ENCODE data around the gene SDR42E2.
"Not testable (repeated sequence)": the region's sequence is repeated elsewhere in the genome, so short reads cannot be mapped to it uniquely, and the experiment has no call there.

Gene SDR42E2

GRCh38 chr16:22192261-22193062 lies 30.2 kb downstream of the SDR42E2 start:
- DNase-seq = peak; percentile 78 to 85

DNA sequence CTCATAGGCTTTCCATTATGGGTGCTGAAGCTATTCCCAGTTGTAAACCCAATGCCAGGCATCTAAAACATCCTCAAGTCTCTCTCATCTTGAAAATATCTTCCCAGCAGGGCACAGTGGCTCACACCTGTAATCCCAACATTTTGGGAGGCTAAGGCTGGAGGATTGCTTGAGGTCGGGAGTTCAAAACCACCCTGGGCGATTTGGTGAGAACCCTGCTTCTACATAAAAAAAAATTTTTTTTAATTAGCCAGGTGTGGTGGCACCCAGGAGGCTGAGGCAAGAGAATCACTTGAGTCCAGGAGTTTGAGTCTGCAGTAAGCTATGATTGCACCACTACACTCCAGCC lies 30.7 kb downstream of the SDR42E2 start:
- DNase-seq = no peak

DNA sequence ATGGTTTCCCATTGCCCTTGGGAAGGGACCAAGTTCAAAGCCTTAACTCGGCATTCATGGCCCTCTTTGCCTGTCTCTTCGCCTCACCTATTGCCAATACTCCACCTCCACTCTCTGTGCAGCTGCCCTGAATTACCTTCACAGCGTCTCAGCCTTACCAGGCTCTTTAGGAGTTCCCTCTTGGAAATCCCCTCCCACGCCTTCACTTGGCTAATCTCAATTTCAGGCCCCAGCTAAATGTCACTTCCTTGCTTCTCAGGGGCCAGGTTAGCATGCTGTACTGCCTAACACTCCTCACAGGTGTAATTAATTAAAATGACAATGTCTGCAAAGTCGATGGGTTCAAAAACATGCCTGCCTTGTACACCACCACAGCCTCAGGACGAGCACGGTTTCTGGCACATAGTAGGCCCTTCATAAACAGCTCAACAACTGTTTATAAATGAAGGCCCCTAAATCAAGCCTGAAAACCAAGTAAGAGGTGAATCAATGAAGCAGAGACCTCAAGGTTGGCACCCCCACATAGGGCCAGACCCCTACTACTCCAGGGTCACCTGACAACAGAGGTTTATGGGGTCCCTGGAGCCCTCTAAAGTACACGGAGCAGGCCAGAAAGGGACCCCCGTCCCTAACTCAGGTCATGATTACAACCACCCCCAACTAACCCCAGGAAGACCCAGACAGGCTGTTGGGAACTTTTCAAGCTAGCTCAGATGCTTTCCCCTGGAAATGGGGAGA lies 32.6 kb downstream of the SDR42E2 start:
- DNase-seq = no peak

DNA sequence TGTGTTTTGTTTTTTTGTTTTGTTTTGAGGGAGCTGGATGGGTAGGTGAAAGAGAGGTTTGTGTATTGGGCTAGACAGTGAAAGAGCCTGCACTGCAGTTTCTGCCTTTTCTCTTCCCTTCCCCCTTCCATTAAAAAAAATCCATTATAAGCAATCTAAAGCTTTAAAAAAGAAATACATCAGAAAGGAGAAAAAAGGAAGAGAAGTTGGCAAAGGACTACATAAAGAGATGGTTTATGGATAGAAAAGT lies 33.1 kb downstream of the SDR42E2 start:
- DNase-seq = no peak

DNA sequence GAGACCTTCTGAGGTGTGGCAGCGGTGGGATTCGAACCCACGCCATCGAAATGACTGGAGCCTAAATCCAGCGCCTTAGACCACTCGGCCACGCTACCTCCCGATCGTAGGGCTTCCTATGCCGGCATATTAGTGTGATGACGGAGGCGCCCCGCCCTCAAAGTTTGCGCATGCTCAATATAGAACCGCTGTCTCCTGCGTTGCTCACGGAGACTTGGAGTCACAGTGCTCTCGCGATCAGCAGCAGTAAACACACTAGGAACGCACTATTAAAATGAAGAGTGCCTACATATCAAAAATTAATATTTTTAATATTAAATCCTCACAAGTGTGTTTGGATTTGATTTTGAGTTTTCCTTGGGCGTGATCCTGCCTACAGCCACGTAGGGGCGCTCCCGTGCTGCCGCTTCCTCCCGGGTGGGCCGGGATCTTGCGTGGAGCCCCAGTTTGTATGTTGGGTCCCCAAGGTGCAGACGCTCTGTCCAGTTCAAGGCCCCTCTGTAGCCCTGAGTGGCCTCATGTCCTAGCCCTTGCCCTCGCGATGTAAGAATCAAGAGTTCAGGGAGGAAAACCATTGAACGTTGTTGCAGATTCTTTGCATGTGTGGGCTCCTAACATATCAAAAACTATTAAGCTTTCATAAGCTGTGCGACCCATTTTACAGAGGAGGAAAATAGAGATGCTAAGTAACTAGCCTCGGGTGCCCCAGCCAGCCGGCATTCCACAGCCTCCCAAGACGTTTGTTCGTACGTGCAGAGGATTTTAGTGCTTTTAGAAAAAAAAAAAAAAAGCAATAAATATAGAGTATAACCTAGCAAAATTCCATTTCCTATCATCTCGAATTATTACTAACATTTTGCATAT lies 33.6 kb downstream of the SDR42E2 start:
- peak; percentile 92 to 93 for DNase-seq

GRCh38 chr16:22196559-22197168 lies 34.4 kb downstream of the SDR42E2 start:
- not testable (repeated sequence) for DNase-seq

DNA sequence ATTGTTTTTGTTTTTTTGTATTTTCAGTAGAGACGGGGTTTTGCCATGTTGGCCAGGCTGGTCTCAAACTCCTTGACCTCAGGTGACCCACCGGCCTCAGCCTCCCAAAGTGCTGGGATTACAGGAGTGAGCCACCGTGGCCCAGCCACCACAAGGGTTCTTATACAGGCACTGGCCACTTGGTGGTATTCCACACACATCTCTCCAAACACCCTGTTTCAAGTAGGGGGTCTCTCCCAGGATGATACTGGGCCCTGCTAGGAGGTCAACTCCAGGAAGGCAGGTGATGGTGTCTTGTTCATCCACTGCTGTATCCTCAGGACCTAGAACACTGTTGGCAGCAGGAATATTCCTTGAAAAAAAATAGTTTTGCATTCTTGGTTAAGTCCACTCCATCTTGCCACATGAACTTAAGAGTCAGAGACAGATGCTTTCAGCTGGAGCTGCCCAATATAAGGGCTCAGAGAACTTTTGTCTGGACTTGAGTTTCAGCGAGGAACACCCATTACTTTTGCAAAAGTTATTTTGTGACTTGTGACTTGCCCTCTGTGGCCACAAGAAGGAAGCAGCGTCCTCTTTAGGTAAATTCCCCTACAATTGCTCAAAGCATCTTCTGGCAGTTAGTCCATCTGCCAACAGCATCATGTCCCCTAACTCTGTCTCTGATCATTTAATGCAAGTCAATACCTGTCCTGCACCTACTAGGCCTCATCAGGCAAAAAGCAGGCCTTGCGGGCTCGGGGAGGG lies 36.4 kb downstream of the SDR42E2 start:
- DNase-seq = no peak

DNA sequence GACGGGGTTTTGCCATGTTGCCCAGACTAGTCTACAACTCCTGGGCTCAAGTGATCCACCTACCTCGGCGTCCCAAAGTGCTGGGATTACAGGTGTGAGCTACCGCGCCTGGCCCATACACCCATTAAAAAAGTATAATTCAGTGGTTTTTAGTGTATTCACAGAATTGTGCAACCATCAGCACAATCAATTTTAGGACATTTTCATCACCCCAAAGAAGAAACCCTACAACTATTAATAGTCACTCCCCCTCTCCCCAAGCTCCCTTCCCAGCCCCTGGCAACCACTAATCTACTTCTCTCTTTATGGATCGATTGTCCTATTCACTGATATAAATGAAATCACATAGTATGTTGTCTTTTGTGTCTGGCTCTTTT lies 39.9 kb downstream of the SDR42E2 start:
- no peak for DNase-seq

- no peak for DNase-seq
These were observed 40.8 kb downstream of the SDR42E2 start for GRCh38 chr16:22203091-22203490.

DNA sequence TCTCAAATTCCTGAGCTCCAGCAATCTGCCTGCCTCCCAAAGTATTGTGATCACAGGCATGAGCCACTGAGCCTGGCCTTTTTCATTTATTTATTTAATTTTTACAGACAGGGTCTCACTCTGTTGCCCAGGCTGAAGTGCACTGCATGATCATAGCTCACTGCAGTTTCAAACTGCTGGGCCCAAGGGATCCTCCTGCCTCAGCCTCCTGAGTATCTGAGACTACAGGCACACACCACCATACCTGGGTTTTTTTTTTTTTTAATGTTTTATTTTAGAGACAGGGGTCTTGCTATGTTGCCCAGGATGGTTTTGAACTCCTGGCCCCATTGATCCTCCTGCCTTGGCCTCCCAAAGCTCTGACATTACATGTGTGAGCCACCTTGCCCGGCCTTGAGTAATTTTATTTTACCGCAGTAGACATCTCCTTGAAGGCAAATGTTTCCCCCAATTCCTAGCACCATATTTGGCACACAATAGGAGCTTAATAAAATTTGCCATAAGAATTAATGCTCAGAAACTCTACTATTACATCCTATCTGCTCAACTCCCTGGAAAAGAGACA lies 41.9 kb downstream of the SDR42E2 start:
- no peak for DNase-seq

DNA sequence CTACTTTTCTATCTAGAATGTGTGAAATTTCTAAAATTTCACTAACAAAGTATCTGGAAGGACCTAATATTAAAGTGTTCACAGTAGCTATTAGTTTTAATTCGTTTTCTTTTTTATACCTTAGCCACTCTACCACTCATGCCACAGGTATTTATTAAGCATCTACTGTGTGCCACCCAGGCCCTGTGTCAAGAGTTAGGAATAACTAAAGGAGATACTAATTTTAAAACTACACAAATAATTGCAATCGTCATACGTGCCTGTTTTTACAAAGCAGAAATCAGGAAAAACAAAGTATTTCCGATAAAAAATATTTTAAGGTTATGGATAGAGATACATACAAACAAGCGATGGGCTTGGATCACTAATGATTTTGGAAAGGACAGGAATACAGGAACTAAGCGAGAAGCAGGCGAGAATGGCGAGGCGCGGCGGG lies 43.3 kb downstream of the SDR42E2 start:
- DNase-seq = no peak

- DNase-seq = peak; percentile 86 to 89
These were observed 43.9 kb downstream of the SDR42E2 start, which contains the start of gene EEF2K for GRCh38 chr16:22206013-22206841. TSS of gene EEF2K (plus strand) at chr16:22206278. CDS start at chr16:22225730, 19,452 bp downstream.

- DNase-seq = peak; percentile 73 to 80
These were observed 44.8 kb downstream of the SDR42E2 start for GRCh38 chr16:22206842-22207714.

DNA sequence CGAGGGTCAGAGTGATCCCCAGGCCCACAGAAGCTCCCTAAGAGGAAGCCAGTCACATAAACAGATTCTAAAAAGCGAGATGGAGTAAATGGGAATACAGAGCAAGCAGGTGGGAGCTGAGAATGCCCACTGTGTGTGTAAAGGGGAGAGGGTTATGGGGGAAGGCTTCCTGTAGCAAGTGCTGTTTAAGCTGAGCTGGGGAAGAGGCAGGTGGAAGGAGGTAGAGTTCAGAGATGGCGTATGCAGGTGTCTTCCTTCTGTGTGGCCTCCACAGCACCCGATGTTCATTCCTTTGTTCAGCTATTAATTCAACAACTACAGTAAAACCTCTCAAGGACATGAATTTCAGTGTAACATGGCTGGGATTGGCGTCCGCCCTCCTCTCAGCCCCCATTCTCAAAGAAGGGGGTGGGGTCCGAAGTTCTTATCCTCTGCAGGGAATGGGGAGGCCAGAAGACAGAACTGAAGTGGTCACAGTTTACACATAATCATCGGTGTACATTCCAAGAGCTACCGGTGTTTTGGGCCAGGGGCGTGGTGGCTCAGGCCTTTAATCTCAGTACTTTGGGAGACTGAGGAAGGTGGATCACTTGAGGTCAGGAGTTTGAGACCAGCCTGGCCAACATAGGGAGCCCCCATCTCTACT lies 45.5 kb downstream of the SDR42E2 start:
- DNase-seq = no peak

DNA sequence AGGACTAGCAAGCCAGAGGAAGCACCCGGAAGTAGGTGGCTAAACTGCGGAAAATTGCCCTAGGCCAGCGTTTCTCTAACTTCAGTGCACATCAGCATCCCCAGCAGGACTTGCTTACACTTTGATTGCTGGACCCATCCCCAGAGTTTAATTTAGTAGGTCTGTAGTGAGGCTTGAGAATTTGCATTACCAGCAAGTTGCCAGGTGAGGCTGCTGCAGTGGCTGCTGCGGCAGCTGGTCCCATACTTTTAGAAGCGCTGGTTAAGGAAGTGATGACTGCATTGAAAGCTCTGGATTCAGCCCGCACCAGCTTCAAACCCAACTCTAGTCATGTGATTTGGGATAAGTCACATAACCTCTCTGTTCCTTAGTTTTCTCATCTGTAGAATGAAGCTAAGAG lies 48.0 kb downstream of the SDR42E2 start:
- no peak for DNase-seq

DNA sequence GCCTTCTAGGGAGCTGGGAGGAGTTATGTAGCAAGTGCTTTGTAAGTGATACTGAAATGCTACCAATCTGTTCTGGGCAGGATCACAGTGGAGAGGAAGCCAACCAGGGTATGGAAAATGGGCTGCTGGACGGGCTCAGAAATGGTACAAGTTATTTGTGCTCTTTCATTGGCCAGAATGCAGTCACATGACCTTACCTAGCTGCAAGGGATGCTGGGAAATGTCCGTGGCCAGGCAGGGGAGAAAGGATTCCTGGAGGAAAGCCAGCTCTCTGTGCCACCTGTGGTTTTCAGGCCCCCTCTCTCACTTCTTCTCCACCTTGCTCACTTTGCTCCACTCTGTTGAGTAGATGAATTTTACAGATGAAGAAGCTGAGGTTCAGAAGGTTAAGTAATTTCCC lies 48.5 kb downstream of the SDR42E2 start:
- DNase-seq = no peak

DNA sequence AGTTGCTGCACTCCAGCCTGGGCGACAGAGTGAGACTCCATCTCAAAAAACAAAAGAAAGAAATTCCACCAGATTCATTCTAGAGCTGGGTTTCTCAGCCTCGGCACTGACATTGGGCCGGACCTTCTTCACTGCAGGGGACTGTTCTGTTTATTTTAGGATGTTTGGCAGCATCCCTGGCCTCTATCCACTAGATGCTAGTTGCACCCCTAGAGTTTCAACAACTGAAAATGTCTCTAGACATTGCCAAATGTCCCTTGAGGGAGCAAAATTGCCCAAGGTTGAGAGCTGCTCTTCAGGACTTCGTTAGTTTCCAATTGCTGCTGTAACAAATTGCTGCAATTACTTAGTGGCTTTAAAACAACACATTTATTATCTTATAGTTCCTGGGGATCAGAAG lies 50.9 kb downstream of the SDR42E2 start:
- no peak for DNase-seq

GRCh38 chr16:22213801-22214200 lies 51.5 kb downstream of the SDR42E2 start:
- no peak for DNase-seq

GRCh38 chr16:22214402-22214801 lies 52.1 kb downstream of the SDR42E2 start:
- no peak for DNase-seq

DNA sequence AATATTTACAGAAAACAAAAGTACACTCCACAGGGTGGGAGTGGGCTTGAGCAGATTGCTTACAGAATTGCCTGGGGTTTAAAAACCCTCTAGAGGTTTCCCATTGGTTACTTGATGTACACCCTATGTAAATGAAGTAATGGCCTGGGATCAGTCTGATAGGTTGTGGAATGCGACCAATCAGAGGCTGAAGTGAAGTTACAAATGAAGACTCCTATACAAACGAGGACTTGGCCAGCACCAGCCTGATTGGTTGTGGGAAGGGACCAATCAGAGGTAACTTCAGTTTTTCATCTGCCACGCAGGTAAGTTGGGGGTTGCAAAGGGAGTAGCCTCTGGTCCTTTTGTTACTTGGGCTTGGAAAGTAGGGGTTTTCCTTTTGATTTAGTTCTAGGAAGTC lies 52.6 kb downstream of the SDR42E2 start:
- DNase-seq = no peak
